ENCODE data around the gene RAB27A.

RAB27A gene

DNA sequence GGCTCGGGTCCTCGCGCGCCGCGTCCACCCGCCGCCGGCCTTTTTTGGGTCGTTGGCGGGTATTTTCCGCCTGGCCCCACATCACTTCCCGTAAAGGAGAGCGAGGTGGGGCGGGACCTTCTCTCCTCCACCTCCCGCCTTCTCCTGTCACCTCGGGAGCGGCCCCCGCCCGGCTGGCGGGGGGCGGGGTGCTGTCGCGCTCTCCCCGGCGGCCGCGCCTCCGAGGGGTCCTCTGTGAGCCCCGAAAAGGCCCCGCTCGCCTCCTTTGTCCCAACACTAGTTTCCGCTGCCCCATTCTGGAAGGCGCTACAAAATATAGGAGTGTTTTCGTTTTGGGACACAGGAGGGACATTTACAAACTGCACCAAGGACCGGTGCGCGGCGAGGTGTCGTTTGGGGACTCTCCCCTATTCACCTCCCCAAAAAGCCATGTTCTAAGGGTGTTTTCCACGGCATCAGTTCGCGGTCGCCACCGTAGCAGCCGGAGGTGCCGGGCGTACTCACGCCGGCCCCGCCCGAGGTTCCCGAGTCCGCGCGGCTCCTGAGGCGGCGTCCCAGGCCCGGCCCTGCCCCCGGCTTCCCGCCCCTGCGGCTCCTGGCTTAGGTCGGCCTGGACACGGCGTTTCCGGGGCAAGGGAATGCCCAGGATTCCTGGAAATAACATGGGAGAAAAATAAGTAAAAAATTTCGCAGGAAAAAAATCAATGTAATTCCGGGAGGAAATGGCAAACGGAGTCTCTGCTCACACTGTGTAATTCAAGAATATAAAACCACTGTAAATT, at the start of gene RAB27A:
Gene RAB27A (minus strand): TSS at position 68 of the 782 bp plus-strand sequence. CDS start 54,879 bp downstream, outside the sequence.
- ChIA-PET POLR2A (no interaction called here), CTCF (interaction anchor here (1.7 kb wide), 1 partner anchor 73 kb away, joined by 13 read pairs; no protein-coding TSS in a partner anchor)
- H3K27ac ChIP-seq (ENCODE audit: extremely low read depth, low read depth, low read length) = peak within 1 kb of the TSS; percentile 76; the same call in 1 of the 2 replicates
- peak within 1 kb of the TSS; percentile 70 for H3K4me3 ChIP-seq (ENCODE audit: low read depth, low read length)
- peaks cover 2% of the 10 kb centered on the region; the same call in 1 of the 2 replicates for H3K4me1 ChIP-seq (ENCODE audit: control insufficient read depth, insufficient read depth, low read length)
- TF ChIP-seq KLF1 (tag by site-specific recombination; IDR thresholded peaks at IDR 0.05) = peak; percentile 28; the same call in 1 of the 2 replicates
- TF ChIP-seq ZNF335 (tag by site-specific recombination; conservative IDR thresholded peaks at IDR 0.05) = peak; percentile 67
- TF ChIP-seq, protein P1, sequence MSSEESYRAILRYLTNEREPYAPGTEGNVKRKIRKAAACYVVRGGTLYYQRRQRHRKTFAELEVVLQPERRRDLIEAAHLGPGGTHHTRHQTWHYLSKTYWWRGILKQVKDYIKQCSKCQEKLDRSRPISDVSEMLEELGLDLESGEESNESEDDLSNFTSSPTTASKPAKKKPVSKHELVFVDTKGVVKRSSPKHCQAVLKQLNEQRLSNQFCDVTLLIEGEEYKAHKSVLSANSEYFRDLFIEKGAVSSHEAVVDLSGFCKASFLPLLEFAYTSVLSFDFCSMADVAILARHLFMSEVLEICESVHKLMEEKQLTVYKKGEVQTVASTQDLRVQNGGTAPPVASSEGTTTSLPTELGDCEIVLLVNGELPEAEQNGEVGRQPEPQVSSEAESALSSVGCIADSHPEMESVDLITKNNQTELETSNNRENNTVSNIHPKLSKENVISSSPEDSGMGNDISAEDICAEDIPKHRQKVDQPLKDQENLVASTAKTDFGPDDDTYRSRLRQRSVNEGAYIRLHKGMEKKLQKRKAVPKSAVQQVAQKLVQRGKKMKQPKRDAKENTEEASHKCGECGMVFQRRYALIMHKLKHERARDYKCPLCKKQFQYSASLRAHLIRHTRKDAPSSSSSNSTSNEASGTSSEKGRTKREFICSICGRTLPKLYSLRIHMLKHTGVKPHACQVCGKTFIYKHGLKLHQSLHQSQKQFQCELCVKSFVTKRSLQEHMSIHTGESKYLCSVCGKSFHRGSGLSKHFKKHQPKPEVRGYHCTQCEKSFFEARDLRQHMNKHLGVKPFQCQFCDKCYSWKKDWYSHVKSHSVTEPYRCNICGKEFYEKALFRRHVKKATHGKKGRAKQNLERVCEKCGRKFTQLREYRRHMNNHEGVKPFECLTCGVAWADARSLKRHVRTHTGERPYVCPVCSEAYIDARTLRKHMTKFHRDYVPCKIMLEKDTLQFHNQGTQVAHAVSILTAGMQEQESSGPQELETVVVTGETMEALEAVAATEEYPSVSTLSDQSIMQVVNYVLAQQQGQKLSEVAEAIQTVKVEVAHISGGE (tag by site-specific recombination; conservative IDR thresholded peaks at IDR 0.05; ENCODE audit: low read depth) = no peak
- peak; percentile 63 for TF ChIP-seq ZBTB26 (tag by site-specific recombination; optimal IDR thresholded peaks at IDR 0.05)
- TF ChIP-seq BCL6B (tag by site-specific recombination; IDR thresholded peaks at IDR 0.05) = 0 out of 2 replicates have a peak, but pooled peaks have one; percentile 22
- TF ChIP-seq, protein P2, sequence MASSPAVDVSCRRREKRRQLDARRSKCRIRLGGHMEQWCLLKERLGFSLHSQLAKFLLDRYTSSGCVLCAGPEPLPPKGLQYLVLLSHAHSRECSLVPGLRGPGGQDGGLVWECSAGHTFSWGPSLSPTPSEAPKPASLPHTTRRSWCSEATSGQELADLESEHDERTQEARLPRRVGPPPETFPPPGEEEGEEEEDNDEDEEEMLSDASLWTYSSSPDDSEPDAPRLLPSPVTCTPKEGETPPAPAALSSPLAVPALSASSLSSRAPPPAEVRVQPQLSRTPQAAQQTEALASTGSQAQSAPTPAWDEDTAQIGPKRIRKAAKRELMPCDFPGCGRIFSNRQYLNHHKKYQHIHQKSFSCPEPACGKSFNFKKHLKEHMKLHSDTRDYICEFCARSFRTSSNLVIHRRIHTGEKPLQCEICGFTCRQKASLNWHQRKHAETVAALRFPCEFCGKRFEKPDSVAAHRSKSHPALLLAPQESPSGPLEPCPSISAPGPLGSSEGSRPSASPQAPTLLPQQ (tag by site-specific recombination; IDR thresholded peaks at IDR 0.05) = peak; percentile 69; the same call in 1 of the 2 replicates
- TF ChIP-seq ZNF600 (tag by site-specific recombination; IDR thresholded peaks at IDR 0.05) = peak; percentile 27; the same call in 1 of the 2 replicates
- TF ChIP-seq ZNF211 (tag by site-specific recombination; IDR thresholded peaks at IDR 0.05; ENCODE audit: low read depth) = no peak
- TF ChIP-seq ZBTB10 (tag by site-specific recombination; IDR thresholded peaks at IDR 0.05) = peak; percentile 46
- no peak for TF ChIP-seq ZNF571 (tag by site-specific recombination; IDR thresholded peaks at IDR 0.05)
- TF ChIP-seq OVOL3 (tag by site-specific recombination; IDR thresholded peaks at IDR 0.05) = no peak
- peak; percentile 68; the same call in 1 of the 2 replicates for TF ChIP-seq ZXDB (tag by site-specific recombination; IDR thresholded peaks at IDR 0.05)
- TF ChIP-seq SP3 (tag by site-specific recombination; IDR thresholded peaks at IDR 0.05) = peak; percentile 46
- TF ChIP-seq IKZF3 (tag by site-specific recombination; IDR thresholded peaks at IDR 0.05) = peak; percentile 83; the same call in 1 of the 2 replicates
- TF ChIP-seq ZBTB8A (tag by site-specific recombination; IDR thresholded peaks at IDR 0.05) = 0 out of 2 replicates have a peak, but pooled peaks have one; percentile 11
- TF ChIP-seq, protein P3, sequence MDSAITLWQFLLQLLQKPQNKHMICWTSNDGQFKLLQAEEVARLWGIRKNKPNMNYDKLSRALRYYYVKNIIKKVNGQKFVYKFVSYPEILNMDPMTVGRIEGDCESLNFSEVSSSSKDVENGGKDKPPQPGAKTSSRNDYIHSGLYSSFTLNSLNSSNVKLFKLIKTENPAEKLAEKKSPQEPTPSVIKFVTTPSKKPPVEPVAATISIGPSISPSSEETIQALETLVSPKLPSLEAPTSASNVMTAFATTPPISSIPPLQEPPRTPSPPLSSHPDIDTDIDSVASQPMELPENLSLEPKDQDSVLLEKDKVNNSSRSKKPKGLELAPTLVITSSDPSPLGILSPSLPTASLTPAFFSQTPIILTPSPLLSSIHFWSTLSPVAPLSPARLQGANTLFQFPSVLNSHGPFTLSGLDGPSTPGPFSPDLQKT (IDR thresholded peaks at IDR 0.05; ENCODE audit: borderline replicate concordance, low read depth, low read length) = no peak
- TF ChIP-seq HOXA7 (CRISPR knock-in tag; IDR thresholded peaks at IDR 0.05; ENCODE audit: borderline replicate concordance) = no peak
- TF ChIP-seq SP2 (tag by site-specific recombination; IDR thresholded peaks at IDR 0.05) = peak; percentile 35
- TF ChIP-seq PATZ1 (tag by site-specific recombination; IDR thresholded peaks at IDR 0.05) = peak; percentile 13; the same call in 1 of the 2 replicates
- no peaks in the 10 kb centered on the region for H3K9me3 ChIP-seq (ENCODE audit: control insufficient read depth, insufficient read depth, low read depth, low read length)
- no peaks in the 10 kb centered on the region for H3K36me3 ChIP-seq (ENCODE audit: control insufficient read depth in 2 of 2, insufficient read depth in 1 of 2, low read length in 2 of 2)
